ENCODE measurements around the gene ELAC2. TPM values are rescaled to one million over a fixed set of nuclear protein-coding genes. Genes with fewer than 3 reads are reported as not detected.
"Not testable (repeated sequence)": the region's sequence is repeated elsewhere in the genome, so short reads cannot be mapped to it uniquely, and the experiment has no call there.

The ELAC2 gene
- total RNA-seq, 1 experiment from 2014 or later, result 62.7 TPM

DNA sequence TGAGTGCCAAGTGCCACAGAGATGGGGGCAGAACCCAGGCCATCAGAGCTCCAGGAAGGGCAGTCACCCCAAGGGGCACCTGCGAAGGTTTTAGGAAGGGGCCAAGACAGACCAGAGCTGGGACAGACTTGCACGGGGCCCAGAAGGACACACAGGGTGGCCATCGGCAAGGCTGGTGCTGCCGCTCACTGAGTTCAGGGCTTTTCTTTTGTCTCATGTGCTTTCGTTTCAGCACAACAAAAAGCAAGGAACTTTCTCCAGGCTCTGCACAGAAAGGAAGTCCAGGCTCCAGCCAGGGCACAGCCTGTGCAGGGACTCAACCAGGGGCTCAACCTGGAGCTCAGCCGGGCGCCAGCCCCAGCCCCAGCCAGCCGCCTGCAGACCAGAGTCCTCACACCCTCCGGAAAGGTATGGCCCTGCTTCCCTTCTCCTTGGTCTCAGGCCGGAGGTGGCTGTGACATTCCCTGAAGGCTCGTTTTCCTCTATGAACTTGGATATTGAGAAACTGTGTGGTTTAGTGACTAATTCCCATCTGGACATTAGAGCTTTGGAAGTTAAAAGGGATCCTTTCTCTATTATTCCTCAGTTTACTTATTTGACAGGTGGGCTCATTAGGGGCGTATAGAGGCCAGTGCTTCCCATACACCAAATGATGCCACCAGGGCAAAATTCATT lies 37.9 kb downstream of the ELAC2 start:
- ChIA-PET POLR2A (ENCODE audit: unreplicated experiment) (no interaction called here), CTCF (no interaction called here)
- TF ChIP-seq EZH2 (IDR thresholded peaks at IDR 0.05; ENCODE audit: low read depth), result no peak
- TF ChIP-seq, protein P1, sequence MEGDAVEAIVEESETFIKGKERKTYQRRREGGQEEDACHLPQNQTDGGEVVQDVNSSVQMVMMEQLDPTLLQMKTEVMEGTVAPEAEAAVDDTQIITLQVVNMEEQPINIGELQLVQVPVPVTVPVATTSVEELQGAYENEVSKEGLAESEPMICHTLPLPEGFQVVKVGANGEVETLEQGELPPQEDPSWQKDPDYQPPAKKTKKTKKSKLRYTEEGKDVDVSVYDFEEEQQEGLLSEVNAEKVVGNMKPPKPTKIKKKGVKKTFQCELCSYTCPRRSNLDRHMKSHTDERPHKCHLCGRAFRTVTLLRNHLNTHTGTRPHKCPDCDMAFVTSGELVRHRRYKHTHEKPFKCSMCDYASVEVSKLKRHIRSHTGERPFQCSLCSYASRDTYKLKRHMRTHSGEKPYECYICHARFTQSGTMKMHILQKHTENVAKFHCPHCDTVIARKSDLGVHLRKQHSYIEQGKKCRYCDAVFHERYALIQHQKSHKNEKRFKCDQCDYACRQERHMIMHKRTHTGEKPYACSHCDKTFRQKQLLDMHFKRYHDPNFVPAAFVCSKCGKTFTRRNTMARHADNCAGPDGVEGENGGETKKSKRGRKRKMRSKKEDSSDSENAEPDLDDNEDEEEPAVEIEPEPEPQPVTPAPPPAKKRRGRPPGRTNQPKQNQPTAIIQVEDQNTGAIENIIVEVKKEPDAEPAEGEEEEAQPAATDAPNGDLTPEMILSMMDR (conservative IDR thresholded peaks at IDR 0.05), result no peak
- Histone ChIP-seq H3K4me1 (replicated peaks; ENCODE audit: insufficient read depth) (no peaks in the 10 kb centered on the region), H3K4me2 (no peak overlapping the region), H3K36me3 (ENCODE audit: low read depth) (no peaks in the 10 kb centered on the region), H3K9me3 (ENCODE audit: insufficient read depth, low read depth) (no peaks in the 10 kb centered on the region), H3K9me2 (ENCODE audit: insufficient read depth) (no peaks in the 10 kb centered on the region), H3K4me3 (no peak overlapping the region), H4K20me1 (ENCODE audit: insufficient read depth) (no peaks in the 10 kb centered on the region), H2AFZ (no peak overlapping the region), H3F3A (ENCODE audit: insufficient read depth, low read depth) (no peaks in the 10 kb centered on the region), H3K79me2 (ENCODE audit: low read depth) (no peaks in the 10 kb centered on the region), H3K27ac (no peak overlapping the region), H3K27me3 (ENCODE audit: insufficient read depth, low read depth) (no peaks in the 10 kb centered on the region)
- BruUV-seq (replicated peaks), result no TSS peak
- DNase-seq, result no peak
- intact Hi-C loops (cut with micrococcal nuclease; ENCODE audit: unreplicated experiment), result no loop called here

DNA sequence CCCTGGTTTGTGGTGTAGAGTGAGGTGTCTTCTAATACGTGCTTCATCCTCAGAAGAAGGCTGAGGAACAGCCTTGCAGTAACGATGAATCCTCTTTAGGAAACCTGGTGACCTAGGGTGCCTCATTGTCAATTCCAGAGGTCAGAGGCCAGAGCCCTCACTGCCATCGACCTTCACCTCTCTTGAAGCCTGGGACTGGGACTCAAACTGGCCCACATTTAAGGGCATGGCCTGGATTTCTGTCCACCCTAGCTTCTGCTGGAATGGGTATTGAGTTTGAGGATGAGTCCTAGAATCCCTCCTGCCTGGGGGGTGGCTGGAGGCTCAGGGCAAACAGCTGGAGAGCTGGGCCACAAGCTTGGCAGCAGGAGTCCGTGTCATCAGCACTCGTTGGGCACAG lies 38.6 kb downstream of the ELAC2 start:
- H3K4me1 ChIP-seq (replicated peaks; ENCODE audit: insufficient read depth), result no peaks in the 10 kb centered on the region
- H3F3A ChIP-seq (ENCODE audit: insufficient read depth, low read depth), result no peaks in the 10 kb centered on the region
- no peaks in the 10 kb centered on the region for H3K36me3 ChIP-seq (ENCODE audit: low read depth)
- no peaks in the 10 kb centered on the region for H3K27me3 ChIP-seq (ENCODE audit: insufficient read depth, low read depth)
- ChIA-PET CTCF (no interaction called here), POLR2A (ENCODE audit: unreplicated experiment) (no interaction called here)
- H4K20me1 ChIP-seq (ENCODE audit: insufficient read depth), result no peaks in the 10 kb centered on the region
- DNase-seq, result no peak
- no peak for TF ChIP-seq EZH2 (IDR thresholded peaks at IDR 0.05; ENCODE audit: low read depth)
- TF ChIP-seq, protein P1 (conservative IDR thresholded peaks at IDR 0.05), result no peak
- no peaks in the 10 kb centered on the region for H3K79me2 ChIP-seq (ENCODE audit: low read depth)
- no peak overlapping the region for H3K4me3 ChIP-seq
- no peaks in the 10 kb centered on the region for H3K9me2 ChIP-seq (ENCODE audit: insufficient read depth)
- BruUV-seq (replicated peaks), result no TSS peak
- H2AFZ ChIP-seq, result no peak overlapping the region
- H3K4me2 ChIP-seq, result no peak overlapping the region
- intact Hi-C loops (cut with micrococcal nuclease; ENCODE audit: unreplicated experiment), result no loop called here
- no peaks in the 10 kb centered on the region for H3K9me3 ChIP-seq (ENCODE audit: insufficient read depth, low read depth)
- no peak overlapping the region for H3K27ac ChIP-seq

DNA sequence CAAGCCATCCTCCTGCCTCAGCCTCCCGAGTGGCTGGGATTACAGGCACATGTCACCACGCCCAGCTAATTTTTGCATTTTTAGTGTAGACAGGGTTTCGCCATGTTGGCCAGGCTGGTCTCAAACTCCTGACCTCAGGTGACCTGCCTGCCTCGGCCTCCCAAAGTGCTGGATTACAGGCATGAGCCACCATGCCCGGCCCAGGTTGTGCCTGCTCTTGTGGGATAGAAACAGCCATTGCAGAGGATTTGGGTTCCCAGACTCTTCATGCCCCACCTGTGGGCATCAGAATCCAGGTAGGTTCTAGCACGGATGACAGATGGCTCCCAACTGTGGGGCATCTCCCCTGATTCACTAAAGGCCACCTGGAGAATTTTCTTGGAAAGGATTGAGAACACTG lies 39.0 kb downstream of the ELAC2 start:
- H3K9me2 ChIP-seq (ENCODE audit: insufficient read depth); H3F3A ChIP-seq (ENCODE audit: insufficient read depth, low read depth); H2AFZ ChIP-seq; intact Hi-C loops (cut with micrococcal nuclease; ENCODE audit: unreplicated experiment); DNase-seq; H3K27ac ChIP-seq; H3K4me2 ChIP-seq; POLR2A ChIA-PET (ENCODE audit: unreplicated experiment); BruUV-seq (replicated peaks); H3K27me3 ChIP-seq (ENCODE audit: insufficient read depth, low read depth); H3K4me1 ChIP-seq (replicated peaks; ENCODE audit: insufficient read depth); H3K4me3 ChIP-seq; H3K9me3 ChIP-seq (ENCODE audit: insufficient read depth, low read depth); CTCF ChIA-PET; H4K20me1 ChIP-seq (ENCODE audit: insufficient read depth); H3K36me3 ChIP-seq (ENCODE audit: low read depth); H3K79me2 ChIP-seq (ENCODE audit: low read depth): not testable (repeated sequence)

All from PC-9 (cell line).